ENCODE results near the gene MYOF.
"Not testable (repeated sequence)": the region's sequence is repeated elsewhere in the genome, so short reads cannot be mapped to it uniquely, and the experiment has no call there.

Gene MYOF

GRCh38 chr10:93352638-93353383, 129.3 kb downstream of the MYOF start:
- DNase-seq (ENCODE audit: low spot score) (peak; percentile 43), FAIRE-seq (peak; percentile 79)

- FAIRE-seq = no peak
- DNase-seq (ENCODE audit: low spot score) = no peak
Observed at GRCh38 chr10:93346694-93347093, 135.4 kb downstream of the MYOF start.

- DNase-seq (ENCODE audit: low spot score) (no peak), FAIRE-seq (no peak)
Observed at GRCh38 chr10:93346108-93346507, 136.0 kb downstream of the MYOF start.

- no peak for DNase-seq (ENCODE audit: low spot score)
Observed at GRCh38 chr10:93344691-93345090, 137.4 kb downstream of the MYOF start.

GRCh38 chr10:93342921-93343320, 139.2 kb downstream of the MYOF start:
- no peak for FAIRE-seq
- no peak for DNase-seq (ENCODE audit: low spot score)

More at GRCh38 chr10:93344691-93345090, 137.4 kb downstream of the MYOF start:
- FAIRE-seq = no peak

- DNase-seq (ENCODE audit: low spot score) = no peak
- no peak for FAIRE-seq
Observed at GRCh38 chr10:93342366-93342765, 139.8 kb downstream of the MYOF start.

- FAIRE-seq = no peak
- no peak for DNase-seq (ENCODE audit: low spot score)
Observed at GRCh38 chr10:93337309-93337721, 144.8 kb downstream of the MYOF start.

- no peak for DNase-seq (ENCODE audit: low spot score)
- FAIRE-seq = no peak
Observed at GRCh38 chr10:93336678-93337077, 145.5 kb downstream of the MYOF start.

- no peak for FAIRE-seq
- no peak for DNase-seq (ENCODE audit: low spot score)
Observed at GRCh38 chr10:93336110-93336509, 146.0 kb downstream of the MYOF start.

GRCh38 chr10:93334901-93335327, 147.2 kb downstream of the MYOF start:
- DNase-seq (ENCODE audit: low spot score) = peak; percentile 20
- FAIRE-seq = no peak

- DNase-seq (ENCODE audit: low spot score) = no peak
Observed at GRCh38 chr10:93334181-93334580, 148.0 kb downstream of the MYOF start.

GRCh38 chr10:93333278-93333978, 148.7 kb downstream of the MYOF start:
- FAIRE-seq = no peak
- DNase-seq (ENCODE audit: low spot score) = no peak

More at GRCh38 chr10:93334181-93334580, 148.0 kb downstream of the MYOF start:
- no peak for FAIRE-seq

GRCh38 chr10:93330824-93331223, 151.3 kb downstream of the MYOF start:
- FAIRE-seq (no peak), DNase-seq (ENCODE audit: low spot score) (no peak)

GRCh38 chr10:93319896-93320295, 162.2 kb downstream of the MYOF start:
- no peak for FAIRE-seq
- DNase-seq (ENCODE audit: low spot score) = no peak

- FAIRE-seq (no peak), DNase-seq (ENCODE audit: low spot score) (no peak)
Observed at GRCh38 chr10:93319096-93319495, 163.0 kb downstream of the MYOF start.

- FAIRE-seq (no peak), DNase-seq (ENCODE audit: low spot score) (no peak)
Observed at GRCh38 chr10:93315246-93315645, 166.9 kb downstream of the MYOF start.

- not testable (repeated sequence) for DNase-seq (ENCODE audit: low spot score); FAIRE-seq
Observed at GRCh38 chr10:93314656-93315055, 167.5 kb downstream of the MYOF start.

GRCh38 chr10:93313798-93314197, 168.3 kb downstream of the MYOF start:
- no peak for FAIRE-seq
- DNase-seq (ENCODE audit: low spot score) = no peak

- FAIRE-seq (no peak), DNase-seq (ENCODE audit: low spot score) (peak; percentile 28)
Observed at GRCh38 chr10:93309062-93309461, 173.1 kb downstream of the MYOF start.

- no peak for DNase-seq (ENCODE audit: low spot score)
- FAIRE-seq = no peak
Observed at GRCh38 chr10:93305122-93305521, 177.0 kb downstream of the MYOF start.

GRCh38 chr10:93300981-93301380, 181.2 kb downstream of the MYOF start:
- DNase-seq (ENCODE audit: low spot score) (no peak), FAIRE-seq (no peak)

- FAIRE-seq (no peak), DNase-seq (ENCODE audit: low spot score) (no peak)
Observed at GRCh38 chr10:93300288-93300917, 181.7 kb downstream of the MYOF start.
